HepG2 (cell line): ENCODE data around the gene TNIP3. TPM values are rescaled to one million over a fixed set of nuclear protein-coding genes. Genes with fewer than 3 reads are reported as not detected.

Experiments
- ATAC-seq: fragments of 200-7000 bp; cut with Tn5 transposase; 3 replicates; pipeline ENCODE4 v1.9.1; 2020; ENCODE audit warnings: mild to moderate bottlenecking, moderate library complexity
- BruUV-seq: library from RNA; stranded (reverse); fragments of 400-500 nt; replicated peaks from 2 replicates; lab custom pipeline; 2021; lab: Mats Ljungman, UMichigan
- CTCF ChIA-PET: fragments of 300-600 bp; formaldehyde crosslinking; extraction: SDS; loops from one replicate; lab custom pipeline; 2021; ENCODE audit warnings: low total read pairs, inconsistent platforms, low intra/inter-chr PET ratio; lab: Yijun Ruan, JAX
- POLR2A ChIA-PET: fragments of 350-600 bp; sonication (Branson Sonifier 250); formaldehyde crosslinking; loops from one replicate; lab custom pipeline; 2020; ENCODE audit warnings: antibody characterized with exemption, inconsistent platforms; lab: Yijun Ruan, JAX
- DNase-seq: peaks from one replicate; pipeline ENCODE4 v3.0.0-alpha.2; 2015; ENCODE audit warnings: low spot score
- FAIRE-seq: peaks from 3 replicates; lab custom pipeline; 2011; peaks lifted over from hg19 to GRCh38; lab: Jason Lieb, UNC
- H2AFZ ChIP-seq: one replicate; pipeline ENCODE4 v1.6.1; 2011; ENCODE audit warnings: low read length, inconsistent platforms
- H3K27ac ChIP-seq: fragments of 300-600 bp; 3 replicates; pipeline ENCODE4 v1.8.0; 2011; ENCODE audit warnings: mixed run types, mild to moderate bottlenecking, mixed read lengths, low read length, inconsistent platforms; ENCODE audit not compliant: insufficient read depth; ENCODE audit errors: extremely low read length
- H3K27me3 ChIP-seq, 2 experiments: fragments of 200-600 bp in 1 of 2; 2 replicates in 1 of 2; 3 replicates in 1 of 2; pipeline versions ENCODE4 v1.6.0 to v1.8.0; 2011; ENCODE audit warnings: low read length in 2 of 2, mild to moderate bottlenecking in 2 of 2, moderate library complexity in 2 of 2, inconsistent platforms in 1 of 2; ENCODE audit not compliant: insufficient read depth in 2 of 2, control insufficient read depth in 1 of 2
- H3K36me3 ChIP-seq, 2 experiments: fragments of 200-600 bp in 1 of 2; replicated peaks in 1 of 2; 2 replicates in 1 of 2; 3 replicates in 1 of 2; pipeline versions ENCODE4 v1.5.1 to v1.8.0; 2011; ENCODE audit warnings: low read length in 2 of 2, inconsistent platforms in 1 of 2; ENCODE audit not compliant: insufficient read depth in 2 of 2, control insufficient read depth in 1 of 2
- H3K4me1 ChIP-seq: 2 replicates; pipeline ENCODE4 v1.5.1; 2012; ENCODE audit warnings: low read length, inconsistent platforms; ENCODE audit not compliant: insufficient read depth
- H3K4me2 ChIP-seq: 2 replicates; pipeline ENCODE4 v1.6.0; 2011; ENCODE audit warnings: low read depth, low read length, inconsistent platforms
- H3K4me3 ChIP-seq, 3 experiments: fragments of 200-600 bp in 1 of 3; sonication (generic), shearing (Covaris generic) in 1 of 3; replicated peaks in 1 of 3; 2 replicates each; pipeline ENCODE4 v1.5.1; 2011 to 2016; ENCODE audit warnings: low read length in 3 of 3, inconsistent platforms in 2 of 3, low read depth in 2 of 3, mild to moderate bottlenecking in 2 of 3, control low read depth in 1 of 3, mixed read lengths in 1 of 3; ENCODE audit not compliant: insufficient read depth in 1 of 3
- H3K79me2 ChIP-seq: one replicate; pipeline ENCODE4 v1.6.1; 2011; ENCODE audit warnings: low read length, inconsistent platforms; ENCODE audit not compliant: insufficient read depth
- H3K9ac ChIP-seq: 2 replicates; pipeline ENCODE4 v1.6.0; 2011; ENCODE audit warnings: mild to moderate bottlenecking, low read depth, low read length, inconsistent platforms; ENCODE audit not compliant: insufficient read depth
- H3K9me3 ChIP-seq: 2 replicates; pipeline ENCODE4 v1.5.1; 2012; ENCODE audit warnings: mild to moderate bottlenecking, low read length
- H4K20me1 ChIP-seq: 2 replicates; pipeline ENCODE4 v1.6.0; 2011; ENCODE audit warnings: inconsistent platforms, mild to moderate bottlenecking, low read length, moderate library complexity; ENCODE audit not compliant: insufficient read depth
- ATF3 ChIP-seq: sonication (generic); formaldehyde crosslinking; IDR thresholded peaks from 2 replicates; pipeline ENCODE4 v1.4.0; 2020; ENCODE audit warnings: missing genetic modification reagents
- CBX1 ChIP-seq: IDR thresholded peaks from one replicate; pipeline ENCODE4 v1.6.1; 2016; ENCODE audit warnings: antibody characterized with exemption, low read depth
- CENPBD1 ChIP-seq: sonication (generic); formaldehyde crosslinking; IDR thresholded peaks from 2 replicates; pipeline ENCODE4 v1.8.0; 2022; ENCODE audit warnings: missing genetic modification reagents, low read depth, mild to moderate bottlenecking, borderline replicate concordance
- FLYWCH1 ChIP-seq: sonication (generic); formaldehyde crosslinking; IDR thresholded peaks from 2 replicates; pipeline ENCODE4 v1.8.1; 2023; ENCODE audit warnings: mild to moderate bottlenecking, missing genetic modification reagents
- FUBP1 ChIP-seq: sonication (generic); formaldehyde crosslinking; IDR thresholded peaks from 2 replicates; pipeline ENCODE4 v1.5.1; 2020; ENCODE audit warnings: missing genetic modification reagents, mild to moderate bottlenecking, borderline replicate concordance
- MXD4 ChIP-seq: IDR thresholded peaks from 2 replicates; pipeline ENCODE4 v1.6.1; 2016; ENCODE audit warnings: mild to moderate bottlenecking, missing biosample characterization, missing genetic modification reagents
- PHF21A ChIP-seq: sonication (generic); formaldehyde crosslinking; IDR thresholded peaks from 2 replicates; pipeline ENCODE4 v1.5.0; 2020; ENCODE audit warnings: mild to moderate bottlenecking, missing genetic modification reagents
- RAD21 ChIP-seq: fragments of 450-650 bp; formaldehyde crosslinking; IDR thresholded peaks from 2 replicates; pipeline ENCODE4 v1.5.0; 2020; ENCODE audit warnings: mild to moderate bottlenecking
- RFX5 ChIP-seq: IDR thresholded peaks from 2 replicates; pipeline ENCODE4 v1.6.1; 2011; ENCODE audit warnings: low read depth, low read length, improper control_type of control experiment
- TFAP4 ChIP-seq: sonication (generic); IDR thresholded peaks from 2 replicates; pipeline ENCODE4 v1.6.1; 2016; ENCODE audit warnings: low read depth, borderline replicate concordance
- ZFAT ChIP-seq: sonication (generic); formaldehyde crosslinking; conservative IDR thresholded peaks from 2 replicates; pipeline ENCODE4 v1.8.1; 2023; ENCODE audit warnings: missing genetic modification reagents, inconsistent platforms
- ZMYM2 ChIP-seq: sonication (generic); formaldehyde crosslinking; IDR thresholded peaks from 2 replicates; pipeline ENCODE4 v1.8.0; 2022; ENCODE audit warnings: mild to moderate bottlenecking, missing genetic modification reagents
- ZNF510 ChIP-seq: sonication (generic); formaldehyde crosslinking; IDR thresholded peaks from 2 replicates; pipeline ENCODE4 v1.4.0; 2020; ENCODE audit warnings: low read depth, mild to moderate bottlenecking, missing genetic modification reagents
- ZNF644 ChIP-seq: IDR thresholded peaks from 2 replicates; pipeline ENCODE4 v1.6.1; 2016; ENCODE audit warnings: low read depth
- WGBS: methylation state at CpG from one replicate; pipeline ENCODE4 v1.1.6; 2017; ENCODE audit warnings: low lambda C conversion rate; 5-methylcytosine and 5-hydroxymethylcytosine counted together
- in situ Hi-C: cut with HindIII; loops from 2 replicates; pipeline ENCODE4 v1.10.0; 2017; ENCODE audit warnings: low pct_unique_long_range_greater_than_20kb; ENCODE audit not compliant: extremely low pct_ligation_motif_present
- intact Hi-C: fragments of 100-400 bp; cut with micrococcal nuclease; formaldehyde crosslinking; loops from one replicate; pipeline ENCODE4 v1.10.0; 2022; ENCODE audit not compliant: unreplicated experiment
- polyA plus RNA-seq, 8 experiments: library from polyadenylated mRNA; depleted of rRNA in 3 of 8; stranded (reverse) in 7 of 8; unstranded in 1 of 8; fragments of >200 nt; fragmentation: Illumina TruSeq in 4 of 8; extraction: Trizol in 4 of 8; gene quantifications; 2 replicates each; pipeline versions ENCODE4 v1.2.1 to v1.2.3, GENCODE V29; 2011 to 2016; ENCODE audit warnings: low read depth in 4 of 8, missing spikeins in 1 of 8, mixed read lengths in 1 of 8; ENCODE audit not compliant: insufficient read depth in 1 of 8
- total RNA-seq, 5 experiments: library from RNA; depleted of rRNA; stranded (reverse); fragments of >200 nt; fragmentation: Illumina TruSeq; extraction: Trizol; gene quantifications; 2 replicates each; pipeline ENCODE4 v1.2.3, GENCODE V29; 2016; ENCODE audit warnings: low read depth in 1 of 5

Gene TNIP3
- total and polyA plus RNA-seq, 2 of the 13 experiments (the other 11 are each of a cell fraction or from before 2014, with no cell fraction given) = not detected

GRCh38 chr4:121114756-121115155 lies 49.4 kb downstream of the TNIP3 start:
- TF ChIP-seq MXD4 (CRISPR knock-in tag) = no peak
- TF ChIP-seq PHF21A = no peak
- no peak for TF ChIP-seq ZNF510 (CRISPR knock-in tag)
- no peak for TF ChIP-seq ATF3 (CRISPR knock-in tag)
- TF ChIP-seq FUBP1 = no peak
- TF ChIP-seq TFAP4 = no peak
- TF ChIP-seq ZFAT (CRISPR knock-in tag) = no peak
- no peak for TF ChIP-seq ZMYM2 (CRISPR knock-in tag)
- no peak for TF ChIP-seq FLYWCH1 (CRISPR knock-in tag)
- TF ChIP-seq CENPBD1 = no peak
- no peak for TF ChIP-seq RFX5
- no peak for TF ChIP-seq CBX1
- TF ChIP-seq ZNF644 (CRISPR knock-in tag) = no peak
- no peak for TF ChIP-seq RAD21 (CRISPR knock-in tag)
- TF ChIP-seq, all 625 proteins: peak for 0
- Histone ChIP-seq H3K79me2 (no peaks in the 10 kb centered on the region), H3K4me3 (no peak overlapping the region), H3K36me3 (no peaks in the 10 kb centered on the region), H3K9ac (no peak overlapping the region), H4K20me1 (no peaks in the 10 kb centered on the region), H3K4me1 (no peaks in the 10 kb centered on the region), H2AFZ (no peak overlapping the region), H3K9me3 (no peaks in the 10 kb centered on the region), H3K4me2 (no peak overlapping the region), H3K27ac (no peak overlapping the region), H3K27me3 (no peaks in the 10 kb centered on the region; a peak in 1 of 5 replicates)
- FAIRE-seq (no peak), ATAC-seq (no peak), DNase-seq (no peak)
- 6% methylated on average over 1 of the region's 1 CpG for WGBS
- intact Hi-C loops = no loop called here
- ChIA-PET CTCF (no interaction called here), POLR2A (no interaction called here)
- BruUV-seq = no TSS peak
- in situ Hi-C loops = no loop called here
